HG02623 (cell line): ENCODE results near the gene DIS3L.
A peak's percentile ranks its signal among the peaks of the same experiment; 100 is the strongest.
"Not testable (repeated sequence)": the region's sequence is repeated elsewhere in the genome, so short reads cannot be mapped to it uniquely, and the experiment has no call there.

Experiments
- ATAC-seq: cut with Tn5 transposase; IDR thresholded peaks from one replicate; pipeline ENCODE4 v1.9.1; 2021; ENCODE audit warnings: moderate library complexity; ENCODE audit not compliant: unreplicated experiment

DIS3L gene

DNA sequence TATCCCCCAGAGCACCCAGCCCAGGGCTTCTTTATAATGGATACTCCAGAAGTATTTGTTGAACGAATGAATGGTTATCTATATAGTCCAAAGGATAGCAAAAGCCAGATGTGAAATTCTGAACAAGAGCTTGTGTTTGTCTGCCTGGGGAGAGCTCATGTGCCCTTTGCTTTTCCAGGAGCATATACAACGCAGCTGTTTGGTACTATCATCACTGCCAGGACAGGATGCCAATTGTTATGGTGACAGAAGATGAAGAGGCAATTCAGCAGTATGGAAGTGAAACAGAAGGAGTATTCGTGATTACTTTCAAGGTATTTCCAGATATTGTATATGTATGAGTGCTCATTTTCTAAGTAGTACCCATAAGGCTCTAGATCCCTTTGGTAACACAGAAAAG, 15.2 kb downstream of the DIS3L start:
- ATAC-seq = no peak

DNA sequence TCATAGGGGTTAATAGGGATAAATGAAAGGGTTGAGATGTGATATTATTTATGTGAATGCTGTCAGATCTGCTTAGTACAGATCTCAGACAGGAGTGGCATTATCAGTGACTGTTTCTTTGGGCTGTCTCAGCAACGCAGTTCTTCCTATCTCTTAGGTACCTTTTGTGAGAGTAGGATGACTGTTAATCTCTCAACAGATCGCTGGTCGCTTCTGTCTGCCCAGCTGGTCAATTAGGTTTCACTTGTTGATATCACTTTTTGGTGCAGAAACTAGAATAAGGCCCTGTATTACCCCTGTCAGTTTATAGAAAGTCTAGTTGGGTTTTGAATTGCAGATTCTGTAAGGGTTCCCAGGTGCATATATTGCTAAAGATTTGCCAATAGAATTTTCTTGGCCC, 16.5 kb downstream of the DIS3L start:
- ATAC-seq = no peak

DNA sequence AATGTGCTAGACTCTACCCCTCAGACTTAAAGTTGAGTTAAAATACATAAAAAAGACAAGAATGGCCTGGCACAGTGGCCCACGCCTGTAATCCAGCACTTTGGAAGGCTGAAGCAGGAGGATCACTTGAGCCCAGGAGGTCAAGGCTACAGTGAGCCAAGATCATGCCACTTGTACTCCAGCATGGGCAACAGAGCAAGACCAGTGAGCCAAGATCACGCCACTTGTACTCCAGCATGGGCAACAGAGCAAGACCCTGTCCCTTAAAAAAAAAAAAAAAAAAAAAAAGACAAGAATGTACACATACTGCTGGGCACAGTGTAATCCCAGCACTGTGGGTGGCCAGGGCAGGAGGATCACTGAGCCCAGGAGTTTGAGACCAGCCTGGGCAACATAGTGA, 17.4 kb downstream of the DIS3L start:
- ATAC-seq = no peak

DNA sequence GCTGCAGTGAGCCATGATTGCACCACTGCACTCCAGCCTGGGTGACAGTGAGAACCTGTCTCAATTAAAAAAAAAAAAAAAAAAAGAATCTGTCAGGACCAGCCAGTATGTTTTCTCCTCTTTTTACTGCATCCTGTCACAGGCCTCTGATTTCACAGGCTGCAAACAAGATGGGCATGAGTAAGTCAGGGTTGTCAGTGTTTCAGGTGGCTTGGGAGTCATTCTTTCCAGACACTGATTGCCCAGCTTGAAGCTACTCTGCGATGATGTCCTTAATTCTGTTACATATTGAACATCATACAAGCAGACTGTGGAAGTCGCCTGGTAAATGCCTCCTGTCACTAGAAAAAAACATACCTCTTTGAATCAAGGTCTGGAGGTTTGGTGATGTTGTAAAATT, 18.8 kb downstream of the DIS3L start:
- ATAC-seq = no peak

DNA sequence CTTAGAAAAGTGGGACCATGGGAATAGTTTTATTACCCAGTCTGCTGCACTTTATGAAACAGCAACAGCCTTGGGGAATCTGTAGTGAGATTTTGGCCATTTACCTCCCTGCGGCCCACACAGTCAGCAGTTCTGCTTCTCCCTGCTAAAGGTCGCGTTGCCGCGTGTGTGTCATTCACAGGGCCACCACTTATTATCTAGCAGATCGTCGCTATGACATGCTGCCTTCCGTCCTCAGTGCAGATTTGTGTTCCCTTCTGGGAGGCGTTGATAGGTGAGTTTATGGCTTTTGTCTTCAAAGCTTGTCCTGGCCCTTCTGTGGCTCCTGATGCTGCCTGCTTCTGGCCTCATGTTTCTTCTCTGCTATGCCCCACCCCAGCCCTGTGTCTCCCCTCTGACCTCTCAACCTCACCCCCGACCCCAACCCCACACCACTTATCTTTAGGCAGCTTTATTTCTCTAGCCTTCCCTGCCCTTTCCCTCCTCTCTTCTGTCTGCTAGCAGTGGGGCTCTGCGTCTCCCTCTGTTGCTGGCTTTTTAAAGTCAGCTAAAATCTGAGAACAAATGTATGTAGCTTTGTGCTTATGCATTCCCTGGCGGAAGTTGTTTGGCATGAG, 30.1 kb downstream of the DIS3L start:
- no peak for ATAC-seq

DNA sequence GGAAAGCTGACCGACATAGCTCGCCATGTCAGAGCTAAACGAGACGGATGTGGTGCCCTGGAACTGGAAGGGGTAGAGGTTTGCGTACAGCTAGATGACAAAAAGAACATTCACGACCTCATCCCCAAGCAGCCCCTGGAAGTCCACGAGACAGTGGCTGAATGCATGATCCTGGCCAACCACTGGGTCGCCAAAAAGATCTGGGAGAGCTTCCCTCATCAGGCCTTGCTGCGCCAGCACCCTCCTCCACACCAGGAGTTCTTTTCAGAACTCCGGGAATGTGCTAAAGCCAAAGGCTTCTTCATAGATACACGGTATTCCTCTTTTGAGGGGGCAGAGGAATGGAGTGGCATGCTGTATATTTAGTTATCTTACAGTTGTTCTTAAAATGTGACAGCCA, 32.7 kb downstream of the DIS3L start:
- ATAC-seq = no peak

DNA sequence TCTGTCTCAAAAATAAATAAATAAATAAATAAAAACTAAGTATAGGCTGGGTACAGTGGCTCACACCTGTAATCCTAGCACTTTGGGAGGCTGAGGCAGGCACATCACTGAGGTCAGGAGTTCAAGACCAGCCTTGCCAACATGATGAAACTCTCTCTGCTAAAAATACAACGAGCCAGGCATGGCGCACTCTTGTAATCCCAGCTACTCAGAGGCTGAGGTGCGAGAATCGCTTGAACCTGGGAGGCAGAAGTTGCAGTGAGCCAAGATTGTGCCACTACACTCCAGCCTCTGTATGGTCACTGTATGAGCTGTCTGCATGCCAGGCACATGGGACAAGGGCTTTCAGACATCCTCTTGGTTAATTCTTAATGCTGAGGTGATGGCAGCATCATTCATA, 34.4 kb downstream of the DIS3L start:
- no peak for ATAC-seq

DNA sequence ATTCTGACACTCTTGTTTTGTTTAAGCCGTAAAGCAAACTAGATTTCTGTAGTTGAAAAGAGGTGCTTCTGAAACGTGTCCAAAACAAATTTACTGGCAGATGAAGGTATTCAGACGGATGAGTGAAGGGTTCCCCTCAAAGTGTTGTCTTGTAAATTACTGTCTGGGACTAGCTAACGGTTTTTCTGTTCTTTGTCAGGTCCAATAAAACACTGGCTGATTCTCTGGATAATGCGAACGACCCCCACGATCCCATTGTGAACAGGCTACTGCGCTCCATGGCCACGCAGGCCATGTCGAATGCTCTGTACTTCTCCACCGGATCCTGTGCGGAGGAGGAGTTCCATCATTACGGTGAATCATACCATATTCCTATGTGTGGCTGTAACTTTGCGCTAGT, 35.4 kb downstream of the DIS3L start:
- ATAC-seq = no peak

DNA sequence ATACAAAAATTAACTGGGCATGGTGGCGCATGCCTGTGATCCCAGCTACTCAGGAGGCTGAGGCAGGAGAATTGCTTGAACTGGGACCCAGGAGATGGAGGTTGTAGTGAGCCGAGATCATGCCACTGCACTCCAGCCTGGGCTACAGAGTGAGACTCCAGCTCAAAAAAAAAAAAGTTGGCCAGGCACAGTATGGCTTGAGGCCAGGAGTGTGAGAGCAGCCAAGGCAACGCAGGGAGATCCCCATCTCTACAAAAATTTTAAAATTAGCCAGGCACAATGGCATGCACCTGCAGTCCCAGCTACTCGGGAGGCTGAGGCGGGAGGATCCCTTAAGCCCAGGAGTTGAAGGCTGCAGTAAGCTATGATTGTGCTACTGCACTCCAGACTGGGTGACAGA, 55.2 kb downstream of the DIS3L start:
- ATAC-seq = not testable (repeated sequence)

DNA sequence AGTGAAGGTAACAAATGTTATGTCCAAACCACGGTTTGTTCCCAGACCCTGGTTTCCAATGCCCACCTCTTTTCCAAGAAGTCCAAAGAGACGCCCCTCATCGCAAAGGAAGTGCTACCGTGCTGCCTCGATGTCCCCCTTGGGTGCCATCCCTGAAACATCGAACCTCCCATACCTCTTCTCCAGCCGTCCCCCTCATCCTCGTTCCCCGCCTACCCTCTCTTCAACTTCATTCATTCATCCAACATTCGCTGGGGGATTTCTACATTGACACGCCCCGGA, 62.6 kb downstream of the DIS3L start:
- no peak for ATAC-seq

DNA sequence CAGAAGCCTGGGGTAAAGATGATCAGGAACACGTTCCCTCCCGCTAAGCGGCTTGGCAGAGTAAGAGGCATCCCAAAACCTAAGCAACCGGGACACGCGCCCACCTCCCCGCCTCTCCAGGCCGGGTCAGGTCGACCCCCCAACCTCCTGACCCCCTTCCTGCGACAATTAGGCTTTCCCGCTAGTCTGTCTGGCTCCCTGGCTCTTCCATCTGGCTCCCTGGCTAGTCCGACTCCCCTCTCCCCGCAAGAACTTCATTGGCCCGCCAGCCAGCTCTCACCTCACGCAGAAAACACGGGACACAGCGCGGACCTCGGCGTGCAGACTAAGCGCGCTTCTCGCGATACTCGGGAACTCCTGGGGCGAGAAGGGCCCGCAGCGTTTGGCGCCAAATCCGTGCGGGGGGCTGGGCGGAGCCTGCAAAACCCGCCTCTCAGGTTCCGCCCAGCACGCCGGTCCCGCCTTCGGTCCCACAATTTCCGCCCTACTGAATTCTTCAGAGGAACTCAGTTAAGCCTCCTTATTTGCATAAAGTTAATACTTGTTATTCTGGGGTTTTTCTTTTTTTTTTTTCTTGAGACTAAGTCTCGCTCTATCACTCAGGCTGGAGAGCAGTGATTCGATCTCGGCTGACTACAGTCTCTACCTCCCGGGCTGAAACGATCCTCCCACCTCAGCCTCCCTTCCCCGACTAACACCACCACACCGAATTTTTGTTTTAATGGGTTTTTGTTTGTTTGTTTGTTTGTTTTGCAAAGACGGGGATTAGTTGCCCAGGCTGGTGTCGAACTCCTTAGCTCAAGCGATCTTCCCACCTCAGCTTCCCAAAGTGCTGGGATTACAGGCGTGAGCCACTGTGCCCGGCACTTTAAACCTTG, 63.2 kb downstream of the DIS3L start, which contains the start of gene TIPIN:
Gene TIPIN, minus strand, starts transcription at position 327 of the 878 bp plus-strand sequence. CDS start 3,738 bp downstream, outside the sequence.
- peak; percentile 88 for ATAC-seq

DNA sequence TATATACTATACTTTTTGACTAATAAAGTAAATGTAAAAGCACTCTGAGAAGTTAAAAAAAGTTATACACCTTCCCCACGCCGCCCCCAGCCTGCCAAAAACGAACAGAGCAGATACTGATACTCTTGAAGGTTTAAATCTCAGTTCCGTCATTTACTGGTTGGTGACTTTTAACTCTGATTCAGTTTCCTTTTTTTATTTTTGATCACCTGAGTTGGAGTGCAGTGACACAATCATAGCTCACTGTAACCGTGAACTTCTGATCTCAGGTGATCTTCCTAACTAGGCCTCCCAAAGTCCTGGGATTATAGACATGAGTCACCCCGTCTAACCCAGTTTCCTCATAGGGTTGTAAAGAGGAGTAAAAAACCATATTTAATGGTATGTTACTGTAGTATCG, 66.4 kb downstream of the DIS3L start:
- no peak for ATAC-seq

DNA sequence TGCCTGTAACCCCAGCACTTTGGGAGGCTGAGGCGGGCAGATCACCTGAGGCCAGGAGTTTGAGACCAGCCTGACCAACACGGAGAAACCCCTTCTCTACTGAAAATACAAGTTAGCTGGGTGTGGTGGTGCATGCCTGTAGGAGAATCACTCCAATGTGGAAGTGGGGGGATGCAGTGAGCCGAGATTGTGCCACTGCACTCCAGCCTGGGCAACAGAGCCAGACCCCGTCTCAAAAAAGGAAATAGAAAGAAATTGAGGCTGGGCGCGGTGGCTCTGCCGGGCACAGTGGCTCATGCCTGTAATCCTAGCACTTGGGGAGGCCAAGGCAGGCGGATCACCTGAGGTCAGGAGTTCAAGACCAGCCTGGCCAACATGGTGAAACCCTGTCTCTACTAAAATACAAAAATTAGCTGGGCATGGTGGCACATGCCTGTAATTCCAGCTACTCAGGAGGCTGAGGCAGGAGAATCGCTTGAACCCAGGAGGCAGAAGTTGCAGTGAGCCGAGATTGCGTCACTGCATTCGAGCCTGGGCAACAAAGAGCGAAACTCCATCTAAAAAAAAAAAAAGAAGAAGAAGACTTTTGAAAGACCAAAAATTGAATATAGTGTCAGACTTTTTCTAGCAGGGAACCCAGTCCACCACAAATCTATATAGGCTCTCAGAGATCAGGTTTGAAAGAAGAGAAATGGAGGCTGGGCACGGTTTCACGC, 68.5 kb downstream of the DIS3L start:
- ATAC-seq = not testable (repeated sequence)

DNA sequence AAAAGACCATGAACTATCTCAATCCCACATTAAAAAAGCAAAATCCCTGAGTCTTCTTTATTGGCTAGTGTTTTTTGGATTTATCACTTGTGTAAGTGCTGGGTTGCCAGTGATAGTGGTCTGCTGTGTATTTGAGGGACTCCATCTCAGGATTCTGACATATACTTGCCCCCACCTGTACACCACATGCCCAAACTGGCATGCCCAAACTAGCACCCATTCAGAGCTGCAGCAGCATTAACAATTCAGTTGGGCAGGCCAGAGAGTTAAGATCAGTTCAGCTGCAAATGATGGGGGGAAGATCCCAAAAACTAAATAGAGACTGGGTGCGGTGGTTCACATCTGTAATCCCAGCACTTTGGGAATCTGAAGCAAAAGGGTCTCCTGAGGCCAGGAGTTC, 69.4 kb downstream of the DIS3L start:
- ATAC-seq = no peak

DNA sequence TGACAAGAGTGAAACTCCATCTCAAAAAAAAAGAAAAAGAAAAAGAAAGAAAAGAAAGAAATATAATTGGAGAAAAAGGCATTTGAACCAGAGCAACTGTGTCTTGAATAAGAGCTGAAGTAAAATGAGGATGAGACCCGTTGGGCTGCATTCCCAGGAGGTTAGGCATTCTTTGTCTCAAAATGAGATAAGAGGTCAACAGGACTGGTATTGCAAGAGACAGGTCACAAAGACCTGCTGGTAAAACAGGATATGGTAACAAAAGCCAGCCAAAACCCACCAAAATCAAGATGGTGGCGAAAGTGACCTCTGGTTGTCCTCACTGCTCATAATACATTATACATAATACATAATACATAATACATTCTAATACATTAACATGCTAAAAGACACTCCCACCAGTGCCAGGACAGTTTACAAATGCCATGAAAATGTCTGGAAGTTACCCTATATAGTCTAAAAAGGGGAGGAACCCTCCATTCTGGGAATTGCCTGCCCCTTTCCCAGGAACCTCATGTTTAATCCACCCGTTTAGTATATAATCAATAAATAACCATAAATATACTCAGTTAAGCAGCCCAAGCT, 71.7 kb downstream of the DIS3L start:
- ATAC-seq = no peak

DNA sequence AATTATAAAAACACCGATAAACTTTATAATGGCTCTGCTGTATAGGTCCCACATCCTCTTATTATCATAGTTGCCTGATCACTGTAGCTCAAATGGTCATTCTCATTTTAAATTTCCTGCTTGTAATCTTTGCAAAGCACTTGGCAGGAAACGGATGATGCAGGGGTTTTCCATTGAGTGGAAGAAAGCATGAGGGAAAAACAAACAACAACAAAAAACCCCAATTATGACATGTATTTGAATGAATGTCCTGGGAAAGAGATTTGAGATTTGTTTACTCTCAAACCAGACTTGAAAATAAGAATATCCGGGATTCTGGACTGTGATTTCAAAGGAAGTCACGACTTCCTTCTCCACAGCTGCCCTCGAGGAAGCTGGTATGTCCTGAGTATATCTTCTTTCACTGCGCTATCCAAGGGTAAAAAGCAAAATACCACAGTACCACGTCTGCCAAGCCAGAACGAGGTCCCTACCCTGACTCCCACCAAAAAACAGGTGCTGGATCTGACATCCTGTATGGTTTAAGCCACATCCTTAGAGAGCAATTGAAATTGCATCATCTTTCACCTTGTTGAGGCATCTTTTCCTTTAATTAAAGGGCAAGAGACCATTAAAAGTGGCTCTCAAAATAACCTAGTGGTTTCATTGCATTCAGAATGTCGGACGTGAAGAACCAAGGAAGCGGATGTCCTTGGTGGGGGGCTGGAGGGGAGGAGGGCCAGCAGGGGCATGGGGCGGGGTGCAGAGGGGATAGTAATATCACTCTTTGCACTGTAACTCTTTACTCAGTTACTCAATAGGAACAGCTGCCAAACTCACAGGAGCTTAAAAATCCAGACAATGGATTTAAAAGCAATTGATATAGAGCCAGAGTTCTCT, 76.6 kb downstream of the DIS3L start:
- ATAC-seq = no peak

DNA sequence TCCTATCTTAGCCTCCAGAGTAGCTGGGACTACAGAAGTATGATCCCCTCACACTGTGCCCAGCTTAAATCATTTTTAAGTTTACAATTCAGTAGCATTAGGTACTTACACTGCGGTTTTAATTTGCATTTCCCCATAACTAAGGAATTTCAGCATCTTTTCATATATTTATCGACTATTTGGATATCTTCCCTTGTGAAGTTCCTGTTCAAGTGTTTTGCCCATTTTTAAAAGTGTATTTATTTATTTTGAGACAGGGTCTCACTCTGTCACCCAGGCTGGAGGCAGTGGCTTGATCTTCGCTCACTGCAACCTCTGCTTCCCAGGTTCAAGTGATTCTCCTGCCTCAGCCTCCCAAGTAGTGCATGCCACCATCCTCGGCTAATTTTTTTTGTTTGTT, 80.8 kb downstream of the DIS3L start:
- no peak for ATAC-seq

DNA sequence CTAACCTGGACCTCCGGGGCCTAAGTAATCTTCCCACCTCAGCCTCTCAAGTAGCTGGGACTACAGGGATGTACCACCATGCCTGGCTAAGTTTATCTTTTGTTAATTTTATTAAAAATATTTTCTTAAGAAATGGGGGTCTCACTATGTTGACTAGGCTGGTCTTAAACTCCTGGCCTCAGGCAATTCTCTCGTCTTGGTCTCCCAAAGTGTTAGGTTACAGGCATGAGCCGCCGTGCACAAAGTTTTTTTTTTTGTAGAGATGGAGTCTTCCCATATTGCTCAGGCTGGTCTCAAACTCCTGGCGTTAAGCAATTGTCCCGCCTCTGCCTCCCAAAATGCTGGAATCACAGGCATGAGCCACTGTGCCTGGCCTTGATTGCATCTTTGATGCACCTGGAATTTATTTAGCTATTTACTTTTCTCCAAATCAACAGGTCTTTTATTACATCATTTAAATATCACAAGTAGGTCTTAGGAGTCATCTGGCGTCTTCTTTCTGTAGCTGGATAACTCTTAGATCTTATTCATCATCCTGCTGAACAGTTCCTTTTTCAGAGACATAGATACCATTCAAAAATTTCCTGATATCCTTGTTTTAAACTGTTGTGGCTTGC, 85.6 kb downstream of the DIS3L start:
- ATAC-seq = no peak

DNA sequence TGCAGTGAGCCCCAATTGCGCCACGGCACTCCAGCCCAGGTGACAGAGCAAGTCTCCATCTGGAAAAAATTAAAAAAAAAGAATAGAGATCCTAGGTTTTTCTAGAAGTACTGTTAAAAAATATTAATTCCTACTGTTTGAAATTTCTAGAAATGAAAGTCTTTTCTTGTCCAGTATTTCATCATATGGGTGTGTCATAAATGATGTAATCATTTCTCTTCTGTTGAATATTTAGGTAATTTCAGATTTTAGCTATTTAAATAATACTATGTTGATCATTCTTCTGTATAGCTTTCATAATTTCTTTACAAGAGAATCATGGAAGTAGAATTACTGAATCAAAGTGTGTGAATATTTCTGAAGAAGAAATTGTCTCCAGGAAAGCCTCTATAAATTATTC, 88.0 kb downstream of the DIS3L start:
- ATAC-seq = not testable (repeated sequence)
